GM21447 (cell line): ENCODE results near the gene FAM20C.

Source experiments
- ATAC-seq: cut with Tn5 transposase; IDR thresholded peaks from one replicate; pipeline ENCODE4 v1.9.1; 2021; ENCODE audit not compliant: unreplicated experiment

Gene FAM20C

DNA sequence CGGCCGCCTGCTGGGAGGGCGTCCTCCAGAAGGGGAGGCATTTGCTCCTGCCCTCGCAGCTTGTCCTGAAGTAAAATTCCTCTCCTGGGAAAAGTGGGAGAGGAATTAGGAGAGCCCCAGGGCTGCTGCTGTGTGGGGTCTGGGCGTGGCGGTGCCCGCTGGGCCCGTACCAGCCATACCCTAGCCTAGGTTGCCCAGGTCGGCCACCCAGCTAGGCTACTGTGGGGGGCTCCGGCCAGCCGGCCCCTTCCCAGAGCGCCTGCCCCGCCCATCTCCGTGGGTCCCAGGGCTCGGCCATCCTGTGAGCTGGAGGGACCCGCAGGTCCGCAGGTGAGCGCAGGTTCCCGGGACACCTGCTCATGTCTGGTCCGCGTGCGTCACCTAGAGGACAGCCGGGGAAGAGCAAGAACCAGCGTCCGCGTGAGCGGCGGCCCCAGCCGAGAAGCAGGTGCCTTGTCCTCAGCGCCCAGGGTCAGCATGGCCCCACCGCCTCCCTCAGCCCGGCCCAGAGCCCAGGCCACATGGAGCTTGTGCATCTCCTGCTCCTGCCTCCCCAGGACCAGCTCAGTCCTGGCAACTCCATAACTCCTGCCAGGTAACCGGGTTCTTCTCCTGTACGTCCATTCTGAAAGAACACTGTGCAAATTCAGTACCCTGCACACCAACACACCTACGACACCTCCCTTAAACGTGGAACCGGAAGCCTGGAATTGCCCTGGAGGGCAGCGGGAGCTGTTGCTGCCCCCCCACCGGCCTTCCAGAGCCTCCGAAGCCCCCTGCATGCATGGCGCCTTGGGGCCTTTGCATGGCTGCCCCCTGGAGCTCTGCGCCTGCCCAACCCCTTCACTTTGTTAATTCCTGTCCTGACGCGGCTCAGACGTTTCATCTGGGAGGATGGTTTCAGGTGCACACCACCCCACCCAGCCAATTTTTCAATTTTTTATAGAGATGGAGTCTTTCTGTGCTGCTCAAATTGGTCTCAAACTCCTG is 74.8 kb downstream of the FAM20C start:
- ATAC-seq, result no peak

DNA sequence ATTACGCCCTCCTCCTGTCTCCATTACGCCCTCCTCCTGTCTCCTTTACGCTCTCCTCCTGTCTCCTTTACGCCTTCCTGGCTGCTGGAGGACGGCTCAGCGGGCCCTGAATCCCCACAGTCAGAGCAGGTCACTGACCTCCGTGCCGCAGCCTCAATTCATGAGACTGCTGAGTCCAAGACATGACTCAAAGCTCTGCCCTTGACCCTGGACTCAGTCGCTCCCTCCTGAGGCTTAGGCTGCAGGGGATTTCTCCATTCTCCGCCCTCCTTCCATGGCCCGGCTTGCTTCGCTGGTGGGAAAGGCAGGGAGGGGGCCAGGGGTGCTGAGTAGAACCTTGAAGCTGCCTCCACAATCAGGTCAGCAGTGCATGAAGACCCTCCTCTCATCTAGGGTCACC is 76.6 kb downstream of the FAM20C start:
- no peak for ATAC-seq

DNA sequence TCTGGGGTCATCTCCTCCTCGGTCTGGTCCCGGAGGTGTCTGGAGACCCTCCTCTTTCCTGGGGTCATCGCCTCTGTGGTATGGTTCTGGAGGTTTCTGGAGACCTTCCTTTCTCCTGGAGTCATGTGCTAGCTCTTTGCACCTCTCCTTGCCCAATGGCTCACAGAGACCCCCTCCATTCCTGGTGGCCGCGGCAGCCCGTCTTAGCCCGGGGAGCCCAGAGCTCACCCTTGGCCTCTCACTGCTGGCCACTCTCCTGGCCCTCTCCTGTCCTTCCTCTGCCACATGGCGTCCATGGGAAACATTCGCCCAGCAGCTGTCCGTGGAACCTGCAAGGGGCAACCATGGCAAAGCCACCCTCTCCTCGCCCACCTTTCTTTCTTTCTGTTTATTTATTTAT is 77.3 kb downstream of the FAM20C start:
- ATAC-seq, result no peak

DNA sequence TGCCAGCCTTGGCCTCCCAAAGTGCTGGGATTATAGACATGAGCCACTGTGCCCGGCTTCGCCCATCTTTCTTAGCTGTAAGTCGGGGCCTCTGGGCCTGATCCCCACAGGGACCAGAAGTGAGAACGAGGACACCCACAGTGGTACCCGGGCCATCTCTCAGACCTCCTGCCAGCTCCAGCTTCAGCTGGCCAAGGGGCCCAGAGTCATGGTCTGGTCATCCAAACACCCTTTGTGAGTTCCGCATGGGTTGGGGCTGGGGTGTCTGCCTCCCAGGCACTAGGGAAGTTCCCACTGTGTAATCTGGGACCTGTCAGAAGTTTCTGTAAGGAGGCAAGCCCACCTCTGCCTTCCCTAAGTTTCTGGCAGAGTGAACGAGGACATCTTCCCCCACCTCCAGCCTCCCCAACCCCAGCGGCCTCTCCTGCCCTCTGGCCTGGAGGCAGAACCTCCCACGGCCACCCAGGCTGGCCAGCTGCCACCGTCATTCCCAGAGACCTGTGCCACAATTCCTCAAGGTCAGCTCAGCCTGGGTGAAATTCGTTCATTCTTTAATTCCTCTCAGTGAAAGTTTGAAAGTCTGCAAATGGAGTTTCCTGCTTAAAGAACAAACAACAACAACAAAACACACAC is 78.1 kb downstream of the FAM20C start:
- ATAC-seq, result no peak

DNA sequence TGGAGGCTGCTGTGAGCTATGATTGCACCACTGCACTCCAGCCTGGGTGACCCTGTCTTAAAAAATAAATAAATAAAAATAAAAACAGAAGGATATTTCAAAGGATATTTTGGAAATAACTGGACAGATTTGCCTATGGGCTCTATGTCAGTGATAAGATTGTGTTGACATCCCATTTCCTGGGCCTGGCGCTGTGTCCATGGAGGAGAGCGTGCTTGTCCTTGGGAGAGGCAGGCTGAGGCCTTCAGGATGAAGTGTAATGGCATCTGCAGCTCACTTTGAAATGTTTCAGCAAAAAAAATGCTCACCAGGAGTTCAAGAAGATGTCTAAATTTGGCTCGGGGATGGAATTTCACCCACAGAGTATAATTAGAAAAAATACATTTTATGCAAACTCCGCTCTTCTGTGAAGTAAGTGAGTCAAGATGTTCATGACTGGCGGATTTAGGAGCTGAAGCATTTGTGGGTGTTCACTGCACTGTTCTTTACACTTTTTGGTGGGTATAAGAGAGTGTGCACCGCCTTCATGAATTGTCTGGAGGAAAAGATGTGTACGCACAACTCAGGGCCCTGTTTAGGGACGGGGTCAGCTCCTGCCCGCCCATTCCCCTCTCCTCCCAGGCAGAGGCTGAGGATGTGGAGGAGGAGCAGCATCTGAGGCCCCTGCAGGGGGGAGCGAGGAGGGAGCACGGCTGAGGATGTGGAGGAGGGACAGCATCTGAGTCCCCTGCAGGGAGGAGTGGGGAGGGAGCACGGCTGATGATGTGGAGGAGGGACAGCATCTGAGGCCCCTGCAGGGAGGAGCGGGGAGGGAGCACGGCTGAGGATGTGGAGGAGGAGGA is 79.1 kb downstream of the FAM20C start:
- ATAC-seq, result no peak

DNA sequence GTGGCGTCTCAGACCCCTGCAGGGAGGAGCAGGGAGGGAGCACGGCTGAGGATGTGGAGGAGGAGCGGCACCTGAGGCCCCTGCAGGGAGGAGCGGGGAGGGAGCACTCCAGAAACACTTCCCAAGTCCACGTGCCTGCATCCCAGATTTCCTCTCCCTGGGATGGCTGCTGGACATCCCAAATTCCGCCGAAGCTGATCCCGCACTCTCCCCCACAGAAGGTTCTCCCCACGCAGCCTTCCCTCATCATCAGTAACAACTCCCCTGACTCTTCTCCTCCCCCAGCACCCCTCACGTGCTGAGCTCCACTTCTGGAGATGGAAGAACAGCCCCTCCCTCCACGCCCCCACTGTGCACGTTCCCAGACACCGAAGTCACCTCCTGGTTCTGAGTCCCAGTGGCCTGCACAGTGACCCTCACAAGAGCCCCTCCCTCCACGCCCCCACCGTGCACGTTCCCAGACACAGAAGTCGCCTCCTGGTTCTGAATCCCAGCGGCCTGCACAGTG is 79.8 kb downstream of the FAM20C start:
- no peak for ATAC-seq

DNA sequence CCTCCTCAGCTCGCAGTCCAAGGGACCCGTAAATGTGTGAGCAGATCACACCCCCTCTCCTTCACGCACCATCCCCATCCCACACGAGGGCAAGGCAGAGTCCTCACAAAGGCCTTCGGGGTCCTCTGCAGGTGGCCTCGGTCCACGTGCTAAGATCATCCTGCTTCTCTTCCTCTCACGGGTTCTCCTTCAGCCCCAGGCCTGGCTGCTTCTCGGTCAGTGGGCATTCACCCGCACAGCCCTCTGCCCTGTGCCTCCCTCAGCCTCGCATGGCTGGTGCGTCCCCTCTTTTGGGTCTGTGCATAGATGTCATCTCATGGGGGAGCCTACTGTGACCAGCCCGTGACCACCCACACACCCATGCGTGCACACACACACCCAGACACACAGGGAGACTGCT is 80.3 kb downstream of the FAM20C start:
- ATAC-seq, result no peak

DNA sequence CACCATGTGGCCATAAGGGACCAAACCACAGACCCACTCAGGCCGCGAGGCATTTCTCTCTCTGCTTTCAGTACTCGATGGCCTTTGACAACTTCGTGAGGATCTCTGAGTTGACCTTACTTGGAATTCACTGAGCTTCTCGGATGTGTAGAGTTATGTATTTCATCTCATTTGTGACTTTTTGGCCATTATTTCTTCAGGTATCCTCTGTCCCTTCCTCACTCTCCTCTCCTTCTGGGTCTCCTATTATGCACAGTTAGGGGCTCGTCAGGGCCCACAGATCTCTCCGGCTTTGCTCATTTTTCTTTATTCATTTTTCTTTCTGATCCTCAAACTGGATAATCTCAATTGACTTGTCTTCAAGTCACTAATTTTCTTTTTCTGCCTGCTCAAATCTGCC is 81.0 kb downstream of the FAM20C start:
- ATAC-seq, result no peak

DNA sequence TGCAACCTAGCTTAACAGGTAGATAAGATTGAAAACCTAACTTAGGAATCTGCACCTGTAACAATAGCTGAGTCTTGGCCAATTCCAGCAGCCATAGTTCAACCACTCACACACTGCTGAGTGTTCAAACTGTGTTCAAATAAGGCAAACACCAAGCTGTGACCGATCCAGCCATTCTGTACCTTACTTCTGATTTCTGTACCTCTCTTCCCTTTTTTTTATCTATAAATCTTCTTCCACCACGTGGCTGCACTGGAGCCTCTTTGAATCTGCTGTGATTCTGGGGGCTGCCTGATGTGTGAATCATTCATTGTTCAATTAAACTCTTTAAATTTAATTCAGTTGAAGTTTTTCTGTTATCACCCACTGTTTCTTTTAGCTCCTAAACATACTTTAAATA is 81.9 kb downstream of the FAM20C start:
- no peak for ATAC-seq

DNA sequence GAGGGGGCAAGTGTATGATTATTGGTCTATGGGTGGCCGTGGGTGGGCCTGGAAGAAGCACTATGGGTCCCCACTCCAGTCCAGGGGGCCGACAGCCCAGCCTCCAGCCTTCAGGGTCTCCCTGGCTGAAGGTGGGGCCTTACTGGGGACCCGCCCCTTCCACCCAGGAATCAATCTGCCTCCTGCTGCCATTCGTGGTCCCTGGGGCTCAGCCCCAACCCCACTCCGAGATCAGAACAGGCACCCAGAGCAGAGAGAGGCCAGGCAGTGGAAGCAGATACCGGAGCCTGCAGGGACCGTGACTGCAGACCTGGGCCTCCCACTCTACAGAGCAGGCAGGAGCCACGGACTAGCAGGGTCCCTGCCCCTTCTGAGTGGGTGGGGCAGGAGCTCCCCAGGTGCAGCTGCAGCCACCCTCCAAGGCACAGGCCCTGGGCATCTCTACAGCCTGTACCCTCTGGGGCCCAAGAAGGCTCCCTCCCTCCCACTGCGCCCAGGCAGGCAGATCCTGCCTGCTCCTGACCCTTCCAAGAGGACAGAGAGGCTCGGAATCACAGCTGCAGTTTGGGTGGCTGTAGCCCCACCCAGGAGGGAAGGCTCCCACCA is 84.0 kb downstream of the FAM20C start:
- no peak for ATAC-seq

DNA sequence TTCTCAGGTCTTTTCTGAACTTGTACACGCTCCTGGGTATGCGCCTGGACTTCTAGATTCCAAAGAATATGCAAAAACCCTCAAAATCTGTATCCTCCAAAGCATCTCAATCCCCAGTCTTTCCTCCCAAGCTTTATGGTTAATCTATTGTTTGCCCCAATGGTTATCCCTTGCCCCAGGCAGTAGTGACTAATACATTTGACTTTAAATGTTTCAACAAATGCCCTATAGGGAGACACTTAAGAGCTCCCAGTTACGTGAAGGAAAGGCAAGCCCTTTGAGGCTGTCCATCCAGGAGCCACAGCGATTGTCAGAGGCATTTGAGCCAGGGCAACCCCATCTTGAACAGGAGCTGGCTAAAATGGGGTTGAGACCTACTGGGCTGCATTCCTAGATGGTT is 84.9 kb downstream of the FAM20C start:
- no peak for ATAC-seq

DNA sequence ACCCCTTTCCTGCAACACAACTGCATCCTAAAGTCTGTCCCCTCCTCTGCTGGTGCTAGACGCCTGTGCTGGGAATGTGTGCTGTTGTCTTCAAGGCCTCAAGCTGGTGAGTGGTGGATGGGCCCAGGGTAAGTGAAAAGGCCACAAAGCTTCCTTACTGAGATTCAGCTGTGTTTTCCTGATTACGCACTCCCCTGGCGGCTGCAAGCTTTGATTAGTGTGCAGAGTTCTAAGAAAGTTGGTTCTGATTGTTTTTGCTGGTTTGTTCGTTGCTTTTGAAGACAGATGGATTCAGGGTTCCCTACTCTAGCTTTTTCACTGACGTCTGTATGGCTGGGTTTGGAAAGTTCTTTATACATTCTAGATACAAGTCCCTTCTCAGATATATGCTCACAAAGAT is 85.7 kb downstream of the FAM20C start:
- ATAC-seq, result no peak

DNA sequence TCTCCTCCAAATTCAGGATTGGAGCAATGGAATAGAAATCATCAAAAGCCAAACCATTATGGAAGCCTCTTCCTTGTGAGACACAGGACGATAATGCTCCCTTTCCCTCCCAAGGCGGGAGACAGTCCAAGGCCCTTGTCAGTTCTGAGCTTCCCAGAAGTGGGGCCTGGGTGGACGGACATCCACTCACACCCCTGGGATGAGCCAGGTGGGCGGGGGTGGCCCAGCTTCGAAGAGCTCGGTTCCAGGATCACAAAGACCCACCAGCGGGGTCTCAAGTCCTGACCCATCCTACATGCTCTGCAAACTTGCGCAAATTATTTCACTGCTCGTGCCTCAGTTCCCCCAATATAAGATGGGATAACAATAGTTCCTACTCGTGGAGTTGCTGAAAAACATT is 87.5 kb downstream of the FAM20C start:
- ATAC-seq, result no peak

DNA sequence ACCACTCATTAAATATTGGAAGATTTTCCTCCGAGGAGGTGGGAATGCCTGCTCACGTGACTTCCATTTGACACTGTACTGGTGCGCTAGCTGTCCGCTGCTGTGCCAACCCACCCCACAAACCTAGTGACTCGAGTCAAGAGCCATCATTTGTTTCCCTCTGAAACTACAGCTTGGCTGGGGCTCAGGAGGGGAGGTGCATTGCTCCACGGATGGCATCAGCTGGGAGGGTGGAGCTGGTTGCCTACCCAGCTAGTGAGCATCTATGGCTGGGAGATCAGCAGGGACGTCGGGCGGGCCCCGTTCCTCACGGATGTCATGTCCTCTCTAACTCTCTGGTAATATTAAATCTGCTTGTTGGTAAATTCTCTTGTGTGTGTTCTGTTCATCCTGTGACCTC is 88.1 kb downstream of the FAM20C start:
- no peak for ATAC-seq

DNA sequence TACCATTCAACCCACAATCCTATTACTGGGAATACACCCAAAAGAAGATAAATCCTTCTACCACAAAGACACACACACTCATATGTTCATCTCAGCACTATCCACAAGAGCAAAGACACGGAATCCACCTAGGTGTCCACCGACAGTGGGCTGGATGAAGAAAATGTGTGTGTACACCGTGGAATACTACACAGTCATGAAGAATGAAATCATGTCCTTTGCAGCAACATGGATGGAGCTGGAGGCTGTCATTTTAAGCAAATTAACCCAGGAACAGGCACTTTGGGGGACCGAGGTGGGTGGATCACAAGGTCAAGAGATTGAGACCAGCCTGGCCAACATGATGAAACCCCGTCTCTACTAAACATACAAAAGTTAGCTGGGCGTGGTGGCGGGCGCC is 89.3 kb downstream of the FAM20C start:
- ATAC-seq, result no peak

DNA sequence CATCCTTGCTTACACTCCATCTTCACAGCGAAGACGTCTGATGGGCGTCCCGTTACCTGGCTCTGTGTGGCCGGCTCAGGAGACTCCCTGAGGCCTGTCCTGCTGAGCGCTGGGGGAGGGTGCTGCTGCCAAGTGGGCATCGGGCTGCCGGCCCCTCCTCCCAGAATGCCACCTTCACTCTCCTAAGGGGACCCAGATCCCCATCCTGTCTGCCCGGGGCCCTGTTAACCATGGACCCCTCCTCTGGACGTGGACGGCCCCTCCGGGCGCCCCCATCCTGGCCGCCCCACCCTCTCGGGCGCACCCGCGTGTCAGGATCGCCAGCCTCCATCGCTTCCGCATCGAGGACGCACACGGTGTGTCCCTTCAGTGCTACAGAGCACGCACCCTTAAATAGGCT is 90.2 kb downstream of the FAM20C start:
- ATAC-seq, result no peak

DNA sequence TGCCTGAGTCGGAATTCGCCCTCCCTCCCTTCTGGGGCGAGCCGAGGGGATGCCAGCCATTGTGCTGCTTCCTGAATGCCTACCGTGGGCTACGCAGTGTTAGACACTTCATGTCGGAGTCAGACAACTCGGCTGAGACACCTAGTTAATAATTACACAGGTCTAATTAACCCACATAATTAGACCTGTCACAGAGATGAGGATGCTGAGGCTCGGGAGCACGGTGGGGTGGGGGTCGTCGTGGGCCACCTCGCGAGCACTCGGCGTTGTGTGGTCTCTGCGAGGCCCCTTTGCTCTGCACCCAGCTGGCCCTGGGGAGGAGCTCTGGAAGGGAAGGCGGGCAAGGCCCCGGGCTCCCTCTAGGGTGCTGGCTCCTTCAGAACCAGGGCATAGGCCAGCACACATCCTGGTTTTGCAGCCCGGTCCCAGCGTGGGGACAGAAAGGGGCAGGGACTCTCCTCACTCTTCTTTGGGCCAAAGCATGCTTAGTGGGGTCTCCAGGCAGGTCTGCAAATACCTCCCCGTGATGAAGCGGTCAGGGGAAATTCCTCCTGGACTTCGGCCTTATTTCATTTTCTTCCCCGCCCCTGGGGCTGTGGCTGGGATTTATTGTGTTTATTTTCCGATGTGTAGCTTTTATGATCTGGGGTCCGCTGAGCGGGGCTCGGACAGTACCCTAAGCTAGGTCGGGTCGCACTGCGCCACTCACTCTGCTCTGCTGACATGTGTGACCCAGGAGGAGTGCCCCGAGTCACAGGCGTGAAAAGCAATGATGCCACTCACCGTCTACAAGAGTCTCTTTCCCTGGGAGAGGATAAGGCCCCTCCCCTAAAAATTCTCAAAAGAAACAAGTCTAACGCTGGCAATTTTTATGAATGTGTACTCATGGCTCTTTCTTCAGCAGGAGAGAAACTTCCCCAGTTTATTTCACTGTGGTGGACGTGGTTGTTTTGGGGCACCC is 92.7 kb downstream of the FAM20C start:
- no peak for ATAC-seq

DNA sequence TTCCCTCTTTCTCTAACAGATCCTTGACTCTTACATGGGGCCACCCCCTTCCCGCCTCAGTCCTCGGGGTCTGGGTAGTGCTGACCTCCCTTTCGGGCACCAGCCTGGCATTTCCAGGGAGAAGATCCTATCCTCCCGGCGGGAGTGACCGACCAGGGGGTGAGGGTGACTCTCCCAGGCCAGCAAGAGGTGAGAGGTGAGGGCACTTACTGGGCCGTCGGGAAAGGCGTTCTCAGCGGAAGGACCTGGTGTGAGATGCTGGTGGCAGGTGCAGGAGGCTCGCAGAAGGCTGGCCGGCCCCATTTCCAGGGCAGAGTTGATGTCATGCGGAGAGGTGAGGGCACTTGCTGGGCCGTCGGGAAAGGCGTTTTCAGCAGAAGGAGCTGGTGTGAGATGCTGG is 93.4 kb downstream of the FAM20C start:
- ATAC-seq, result no peak

DNA sequence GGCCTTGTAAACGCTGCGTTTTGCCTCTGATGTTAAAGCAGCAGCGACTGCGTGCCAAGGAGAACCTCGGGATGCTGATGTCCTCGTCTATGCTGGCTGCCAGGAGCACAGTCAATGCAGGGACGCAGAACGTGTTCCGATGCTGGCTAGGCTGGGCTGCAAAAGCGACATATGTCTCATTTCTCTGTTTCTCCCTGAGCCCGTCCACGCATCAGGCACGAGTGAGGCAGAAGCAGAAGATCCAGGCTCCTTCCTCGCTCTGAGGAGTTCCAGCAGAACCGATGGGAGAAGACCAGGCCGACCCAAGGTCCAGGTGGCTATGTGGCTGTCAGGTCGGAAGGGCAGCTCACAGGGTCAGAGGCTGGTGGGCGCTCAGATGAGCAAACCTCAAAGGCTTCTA is 93.9 kb downstream of the FAM20C start:
- ATAC-seq, result no peak

DNA sequence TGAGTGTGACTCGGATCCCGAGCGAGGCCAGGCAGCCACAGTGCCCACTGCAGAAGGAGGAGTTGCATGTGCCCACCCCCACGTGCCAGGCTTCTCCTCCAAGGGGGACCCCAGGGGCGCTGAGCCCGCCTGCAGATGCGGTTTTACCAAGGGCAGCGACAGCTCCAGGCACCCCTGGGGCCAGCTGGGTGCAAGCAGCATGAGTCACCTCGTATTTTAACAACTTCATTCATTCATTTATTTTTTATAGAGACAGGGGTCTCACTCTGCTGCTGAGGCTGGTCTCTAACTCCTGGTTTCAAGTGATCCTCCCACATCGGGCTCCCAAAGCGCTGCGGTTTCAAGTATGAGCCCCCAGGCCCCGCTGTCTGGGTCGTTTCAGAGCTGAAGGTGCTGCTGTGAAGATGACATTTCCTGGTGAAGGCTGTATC is 96.3 kb downstream of the FAM20C start:
- ATAC-seq, result no peak
